ENCODE results near the gene MAPRE2.
A peak's percentile ranks its signal among the peaks of the same experiment; 100 is the strongest.
"Not testable (repeated sequence)": the region's sequence is repeated elsewhere in the genome, so short reads cannot be mapped to it uniquely, and the experiment has no call there.

The MAPRE2 gene

DNA sequence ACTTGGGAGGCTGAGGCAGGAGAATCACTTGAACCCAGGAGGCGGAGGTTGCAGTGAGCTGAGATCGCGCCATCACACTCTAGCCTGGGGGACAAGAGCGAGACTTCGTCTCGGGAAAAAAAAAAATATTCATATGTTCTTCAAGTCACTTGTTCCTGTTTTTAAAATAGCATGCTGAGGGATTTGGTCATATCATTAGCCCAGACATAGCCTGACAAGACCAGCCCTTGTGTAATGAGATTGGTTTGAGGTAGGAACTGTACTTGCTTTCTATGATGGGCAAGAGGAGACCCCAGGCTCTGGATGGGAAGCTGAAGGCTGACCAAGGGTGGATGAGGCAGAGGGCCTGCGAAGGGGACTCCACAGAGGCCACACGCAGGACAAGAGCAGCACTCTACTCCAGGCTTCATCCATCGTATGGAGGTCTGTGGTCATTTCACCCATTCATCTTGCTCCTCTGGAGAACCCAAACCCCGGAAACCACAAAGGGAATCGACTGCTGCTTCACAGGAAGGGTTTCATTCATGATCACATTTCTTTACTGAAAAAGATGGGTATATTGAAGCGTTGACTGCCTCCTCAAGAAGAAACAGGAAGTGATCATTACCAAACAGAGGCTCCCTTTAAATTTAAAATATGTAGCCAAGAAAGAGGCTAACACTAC lies 112.5 kb downstream of the MAPRE2 start:
- DNase-seq (ENCODE audit: low read depth, low spot score) = no peak

DNA sequence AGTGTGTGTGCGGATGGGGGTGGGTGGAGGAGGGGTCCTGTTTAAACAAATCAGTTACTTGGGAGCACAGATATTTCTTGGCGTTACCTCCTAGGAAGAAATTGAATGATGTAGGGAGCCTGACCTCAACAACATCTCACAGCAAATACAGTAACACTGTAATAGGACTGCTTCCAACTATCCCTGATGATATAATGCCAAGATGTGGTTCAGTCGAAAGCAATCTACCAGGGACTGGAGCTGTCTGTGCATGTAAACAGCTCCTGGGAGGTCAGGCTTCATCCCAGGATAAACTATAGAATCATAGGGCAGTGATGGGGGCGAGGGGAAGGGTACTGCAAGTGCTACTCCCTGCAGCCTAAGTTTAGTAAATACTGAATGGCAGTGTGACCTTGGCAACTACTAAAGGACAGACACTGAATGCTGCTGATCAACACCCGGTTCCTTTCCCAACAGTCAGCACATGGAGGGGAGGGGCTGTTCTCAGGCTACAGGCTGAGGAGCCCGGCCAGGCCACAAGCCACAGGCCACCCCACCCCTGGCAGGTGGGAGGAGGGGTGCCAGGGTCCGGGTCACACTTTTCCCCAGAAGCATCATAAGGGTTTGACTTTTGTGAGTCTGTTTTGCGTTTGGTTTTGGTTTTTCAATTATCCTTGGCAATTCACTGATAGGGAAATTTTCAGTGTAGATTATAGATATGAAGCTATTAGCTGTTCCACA lies 114.3 kb downstream of the MAPRE2 start:
- peak; percentile 55 for DNase-seq (ENCODE audit: low read depth, low spot score)

DNA sequence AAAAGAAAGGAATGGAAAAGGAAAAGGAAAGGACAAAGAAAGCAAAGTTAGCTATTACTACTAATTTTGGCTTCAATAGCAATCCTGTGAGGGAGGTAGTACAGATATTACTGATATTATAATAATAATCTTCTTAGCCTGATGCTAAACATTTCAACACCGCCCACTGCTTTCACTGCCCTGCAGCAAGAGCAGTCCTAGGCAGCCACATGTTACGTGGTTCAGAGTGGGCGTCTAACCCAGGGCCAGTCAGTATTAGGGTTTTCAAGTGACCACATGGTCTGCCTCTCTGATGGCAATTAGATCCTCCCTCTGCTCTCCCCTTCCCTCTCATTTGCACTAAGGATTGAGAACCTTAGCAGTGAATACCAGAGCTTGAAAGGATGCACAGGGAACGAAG lies 116.0 kb downstream of the MAPRE2 start:
- DNase-seq (ENCODE audit: low read depth, low spot score) = no peak

DNA sequence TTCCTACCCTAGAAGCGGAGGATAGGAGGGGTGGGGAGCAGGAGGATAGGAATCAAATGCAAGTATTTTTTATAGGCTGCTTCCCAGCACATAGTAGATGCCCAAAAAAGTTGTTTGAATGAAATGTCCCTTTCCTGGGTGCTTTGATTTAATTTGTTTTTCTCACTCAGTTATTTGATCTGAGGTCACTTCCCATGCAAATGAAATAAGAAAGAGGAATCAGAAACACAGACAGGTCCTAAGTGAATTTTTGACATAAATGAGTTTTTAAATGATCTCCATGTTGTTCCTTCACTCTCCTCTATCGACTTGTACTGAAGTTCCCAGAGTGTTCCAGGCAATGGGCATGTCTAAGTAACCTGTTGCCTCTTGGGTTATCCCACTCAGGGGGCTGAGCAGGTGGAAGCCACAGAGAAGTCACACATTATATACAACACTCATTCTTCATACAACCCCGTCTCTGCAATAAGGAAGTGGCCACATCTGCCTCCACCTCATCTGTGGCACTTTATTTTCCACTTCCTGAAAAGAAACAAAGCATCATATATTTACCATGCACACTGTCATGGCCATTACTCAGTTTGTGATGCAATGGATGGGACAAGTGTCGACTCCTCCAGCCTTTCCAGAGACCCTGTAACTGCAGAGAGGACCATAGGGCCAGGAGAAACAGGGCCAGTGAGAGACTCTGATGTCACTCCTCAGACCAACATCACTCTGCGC lies 117.7 kb downstream of the MAPRE2 start:
- no peak for DNase-seq (ENCODE audit: low read depth, low spot score)

DNA sequence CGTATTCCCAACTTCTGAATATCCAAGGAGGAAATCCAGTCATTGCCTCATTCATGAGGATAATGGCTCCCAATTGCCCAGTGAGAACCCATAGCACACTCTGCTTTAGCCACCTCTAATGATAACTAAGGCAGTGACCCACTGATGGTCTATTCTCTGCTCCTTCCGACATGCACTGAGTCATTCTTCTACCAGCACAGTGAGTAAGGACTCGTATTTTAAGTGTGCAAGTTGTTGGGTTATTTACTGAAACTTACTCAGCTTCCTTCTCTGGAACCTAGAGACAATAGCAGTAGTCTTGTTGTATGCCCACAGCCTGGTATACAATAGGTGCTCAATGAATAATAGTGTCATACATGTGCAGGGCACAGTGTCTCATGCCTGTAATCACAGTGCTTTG lies 118.6 kb downstream of the MAPRE2 start:
- DNase-seq (ENCODE audit: low read depth, low spot score) = no peak

DNA sequence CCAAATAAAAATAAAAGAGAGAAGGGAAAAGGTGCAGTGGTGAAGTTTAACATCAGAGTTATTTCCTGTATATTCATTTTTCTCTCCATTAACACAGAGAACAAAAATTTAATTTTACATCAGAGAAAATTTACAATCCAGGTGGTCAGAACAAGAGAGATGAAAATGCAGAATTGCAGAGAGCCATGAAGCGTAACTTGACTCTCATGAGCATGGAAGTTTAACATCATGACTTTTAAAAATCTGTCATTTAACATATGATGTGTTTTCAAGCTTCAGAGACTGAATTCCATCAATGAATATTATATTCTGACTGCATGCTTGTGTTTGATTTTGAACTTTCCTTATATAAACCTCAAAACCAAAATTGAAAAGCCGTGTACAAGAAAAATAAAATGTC lies 120.3 kb downstream of the MAPRE2 start:
- DNase-seq (ENCODE audit: low read depth, low spot score) = no peak

DNA sequence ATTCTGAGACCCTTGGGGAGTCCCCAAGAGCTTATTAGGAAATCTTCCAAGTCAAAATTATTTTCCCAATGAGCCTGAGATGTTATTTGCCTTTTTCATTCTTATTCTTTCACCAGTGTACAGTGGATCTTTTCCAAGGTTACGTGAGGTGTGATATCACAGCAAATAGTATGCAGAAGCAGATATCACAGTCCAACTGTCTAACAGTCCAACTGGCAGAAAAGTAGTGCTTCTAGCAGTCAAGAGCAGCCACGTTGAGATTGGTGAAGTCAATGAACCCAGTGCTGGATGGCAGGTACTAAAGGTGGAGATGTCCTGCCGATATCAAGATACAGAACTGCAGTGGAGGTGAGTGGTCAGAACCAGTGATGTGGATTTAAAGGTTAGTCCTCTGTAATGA lies 120.7 kb downstream of the MAPRE2 start:
- DNase-seq (ENCODE audit: low read depth, low spot score) = no peak

DNA sequence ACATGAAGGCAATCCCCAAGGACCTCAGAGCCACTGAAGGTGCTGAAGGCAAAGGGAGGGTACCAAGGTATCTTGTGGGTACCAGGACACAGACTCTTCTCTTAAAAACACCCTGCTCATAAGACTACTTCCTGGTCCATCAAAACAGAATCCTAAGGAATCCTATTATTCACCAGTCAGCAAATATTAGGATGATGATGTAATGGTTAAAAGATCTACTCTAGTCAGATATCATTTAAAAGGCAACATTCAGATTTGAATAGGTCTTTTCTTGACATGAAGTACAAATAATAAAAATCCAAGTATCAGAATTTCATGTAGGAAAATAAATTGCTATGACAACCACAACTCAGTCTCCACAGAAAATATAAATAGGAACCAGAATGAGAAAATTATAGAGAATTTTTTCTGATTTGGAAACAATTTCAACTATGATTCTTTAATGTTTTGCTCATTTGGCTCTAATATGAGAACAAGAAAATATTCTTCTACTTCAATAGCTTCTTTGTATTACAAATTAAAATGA lies 121.9 kb downstream of the MAPRE2 start:
- peak; percentile 7 for DNase-seq (ENCODE audit: low read depth, low spot score)

DNA sequence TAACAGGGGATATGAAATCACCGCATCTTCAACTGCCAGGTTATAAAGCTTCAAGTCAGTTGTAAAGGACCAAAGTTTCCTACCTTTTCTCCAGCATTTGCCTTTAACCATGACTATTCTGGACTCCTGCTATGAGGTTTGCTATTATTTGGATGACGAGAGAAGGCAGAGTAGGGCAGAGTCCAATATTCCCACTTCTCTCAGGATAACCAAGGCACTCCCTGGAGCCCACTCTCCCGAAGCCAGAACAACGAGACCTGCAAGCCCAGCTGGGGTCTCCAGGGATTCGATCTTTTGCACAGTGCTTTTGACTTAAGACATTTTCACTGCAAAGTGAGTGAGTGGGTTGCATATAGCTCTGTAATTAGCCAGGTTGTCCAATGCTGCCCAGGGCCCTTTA lies 122.5 kb downstream of the MAPRE2 start:
- no peak for DNase-seq (ENCODE audit: low read depth, low spot score)

DNA sequence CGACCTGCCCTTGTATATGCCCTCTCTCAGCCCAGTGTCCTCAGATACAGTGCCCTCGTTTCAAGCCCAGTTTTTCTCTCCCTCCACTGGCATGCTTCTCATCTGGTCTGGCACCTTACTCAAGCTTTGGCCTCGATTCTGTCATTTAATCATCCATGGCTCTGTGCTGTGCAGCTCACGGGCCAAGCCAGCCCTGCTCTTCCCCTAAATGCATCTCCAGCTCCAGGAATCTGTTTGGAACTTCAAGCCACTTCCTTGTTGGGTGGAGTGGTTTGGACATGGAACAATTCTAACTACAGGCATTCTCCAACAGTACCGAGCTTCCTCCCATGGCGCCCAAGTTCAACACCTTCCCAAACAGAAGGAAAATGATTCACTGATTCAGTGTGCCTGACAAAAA lies 122.9 kb downstream of the MAPRE2 start:
- DNase-seq (ENCODE audit: low read depth, low spot score) = no peak

DNA sequence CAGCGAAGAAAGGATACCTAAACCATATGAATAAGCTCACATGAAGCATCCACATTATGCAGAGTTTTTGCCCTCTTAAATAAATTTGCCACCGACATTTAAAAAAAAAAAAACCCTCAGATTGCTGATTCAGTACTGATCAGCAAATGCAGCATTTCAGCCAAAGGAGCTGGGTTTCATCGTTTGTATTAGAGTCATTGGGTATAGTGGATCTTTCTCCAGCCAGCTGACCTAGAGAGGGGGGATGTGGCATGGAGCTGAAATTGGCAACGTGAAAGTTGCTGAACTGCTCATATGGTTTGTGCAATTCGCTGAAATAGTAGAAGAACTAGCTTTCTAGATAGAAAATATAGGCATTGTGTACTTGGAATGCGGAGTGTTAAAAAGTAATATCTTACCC lies 126.1 kb downstream of the MAPRE2 start:
- no peak for DNase-seq (ENCODE audit: low read depth, low spot score)

DNA sequence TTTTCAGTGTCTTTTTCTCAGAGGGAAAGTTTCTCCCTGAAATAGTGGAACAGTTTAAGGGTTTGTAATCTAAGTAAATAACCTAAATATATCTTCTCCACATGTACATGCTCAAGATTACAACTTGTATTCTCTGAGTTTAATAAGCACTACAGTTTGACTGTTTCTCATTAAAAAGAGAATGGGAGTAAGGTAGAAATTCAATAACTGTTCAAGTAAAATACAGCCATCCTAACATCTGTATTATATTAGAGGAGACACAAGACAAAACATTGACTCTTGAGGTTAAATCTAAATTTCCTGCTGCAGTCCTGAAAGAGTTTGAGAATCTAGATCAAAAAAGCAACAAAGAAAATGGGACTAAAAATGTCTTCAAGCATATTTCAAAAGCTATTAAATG lies 126.6 kb downstream of the MAPRE2 start:
- DNase-seq (ENCODE audit: low read depth, low spot score) = no peak

DNA sequence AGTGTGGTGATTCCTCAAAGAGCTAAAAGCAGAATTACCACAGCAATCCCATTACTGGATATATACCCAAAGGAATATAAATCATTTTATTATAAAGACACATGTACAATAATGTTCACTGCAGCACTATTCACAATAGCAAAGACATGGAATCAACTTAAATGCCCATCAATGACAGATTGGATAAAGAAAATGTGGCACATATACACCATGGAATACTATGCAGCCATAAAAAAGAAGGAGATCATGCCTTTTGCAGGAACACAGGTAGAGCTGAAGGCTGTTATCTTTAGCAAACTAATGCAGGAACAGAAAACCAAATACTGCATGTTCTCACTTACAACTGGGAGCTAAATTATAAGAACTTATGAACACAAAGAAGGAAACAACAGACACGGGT lies 129.1 kb downstream of the MAPRE2 start:
- DNase-seq (ENCODE audit: low read depth, low spot score) = not testable (repeated sequence)

DNA sequence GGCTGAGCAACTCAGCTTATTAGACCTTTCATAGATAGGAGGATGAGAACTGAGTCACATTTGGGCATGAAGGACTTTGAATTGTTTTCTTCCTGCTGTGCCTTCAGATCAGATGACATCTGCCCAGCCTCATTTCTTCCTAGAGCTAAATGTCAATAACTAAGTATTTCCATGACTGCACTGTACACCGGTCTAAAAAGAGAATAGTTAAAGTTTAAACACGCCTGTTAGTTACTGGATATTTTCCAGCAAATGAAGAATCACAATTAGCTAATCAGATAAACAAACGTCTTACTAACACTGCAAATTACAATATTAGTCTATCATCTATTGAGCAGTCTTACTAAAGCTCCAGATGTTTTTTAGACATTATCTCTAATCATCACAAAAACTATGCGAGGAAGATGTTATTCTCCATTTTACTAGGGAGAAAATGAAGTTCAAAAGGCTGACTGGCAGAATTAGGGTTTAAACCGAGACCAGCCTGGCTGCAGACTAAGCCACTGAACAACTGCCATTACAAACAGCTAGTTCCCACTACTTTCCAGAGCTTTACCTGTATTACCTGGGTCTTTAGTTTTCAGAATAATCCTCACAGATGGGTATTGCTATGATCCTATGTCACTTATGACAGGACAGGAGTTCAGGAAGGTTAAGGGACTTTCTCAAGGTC lies 130.2 kb downstream of the MAPRE2 start:
- no peak for DNase-seq (ENCODE audit: low read depth, low spot score)

DNA sequence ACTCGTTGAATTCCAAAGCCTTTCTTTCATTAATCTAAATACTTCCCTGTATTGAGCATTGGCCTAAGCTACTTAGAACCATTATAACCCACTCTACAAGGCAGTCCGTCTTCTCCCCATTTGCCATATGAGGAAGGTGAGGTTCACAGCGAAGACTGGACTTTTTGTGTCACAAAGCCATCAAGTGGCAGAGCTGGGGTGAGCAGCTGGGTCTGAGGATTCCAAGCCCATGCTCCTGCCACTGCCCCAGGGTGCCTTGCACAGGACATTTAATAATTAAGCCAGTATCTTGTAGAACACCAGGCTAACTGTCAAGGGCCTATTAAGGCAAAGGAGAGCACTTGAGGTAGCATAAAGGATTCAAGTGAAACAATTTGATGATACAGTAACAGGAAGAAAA lies 130.8 kb downstream of the MAPRE2 start:
- DNase-seq (ENCODE audit: low read depth, low spot score) = no peak

DNA sequence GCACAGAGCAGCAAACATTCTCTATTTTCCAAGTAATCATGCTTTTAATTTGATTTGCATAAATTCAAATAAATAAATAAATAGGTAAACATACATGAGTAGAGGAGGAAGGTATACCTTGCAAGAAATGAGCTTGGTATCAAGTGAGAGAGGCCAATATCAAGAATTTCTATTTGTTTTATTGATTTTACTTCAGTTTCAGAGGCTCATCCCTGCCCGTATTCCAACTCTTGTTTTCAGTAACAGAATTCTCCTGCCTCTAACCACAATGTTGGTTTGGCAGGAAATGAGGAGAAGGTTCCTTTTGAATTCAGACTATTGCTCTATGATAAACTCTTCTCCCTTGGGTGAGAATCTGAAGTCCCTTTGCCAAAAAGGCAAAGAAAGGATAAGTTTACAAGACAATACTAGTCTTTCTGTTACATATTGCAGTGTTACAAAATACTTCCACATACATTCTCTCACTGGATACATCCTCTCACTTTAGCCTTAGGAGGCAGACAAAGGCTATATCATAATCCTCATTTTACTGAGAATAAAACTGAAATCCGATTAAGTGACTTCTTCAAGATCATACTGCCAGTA lies 131.3 kb downstream of the MAPRE2 start:
- DNase-seq (ENCODE audit: low read depth, low spot score) = peak; percentile 23

DNA sequence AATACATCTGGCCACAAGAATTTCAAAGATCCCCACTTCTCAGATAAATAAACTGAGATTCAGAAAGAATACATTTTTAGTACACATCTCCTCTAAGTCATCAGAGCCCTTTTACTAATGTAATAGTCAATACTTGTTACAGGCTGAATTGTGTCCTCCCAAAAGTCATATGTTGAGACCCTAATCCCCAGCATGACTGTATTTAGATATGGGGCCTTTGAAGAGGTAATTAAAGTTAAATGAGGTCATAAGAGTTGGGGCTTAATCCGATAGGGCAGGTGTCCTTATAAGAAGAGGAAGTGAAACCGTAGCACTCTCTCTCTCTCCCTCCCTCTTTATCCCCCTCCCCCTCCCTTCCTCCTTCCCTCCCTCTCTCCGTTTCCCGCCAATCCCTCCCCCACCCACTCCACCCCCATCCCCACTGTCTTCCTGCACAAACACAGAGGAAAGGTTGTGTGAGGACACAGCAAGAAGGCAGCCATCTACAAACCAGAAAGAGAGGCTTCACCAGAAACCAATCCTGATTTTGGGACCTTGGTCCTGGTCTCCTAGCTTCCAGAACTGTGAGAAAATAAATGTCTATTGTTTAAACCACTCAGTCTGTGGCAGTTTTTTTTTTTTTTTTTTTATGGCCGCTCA lies 133.0 kb downstream of the MAPRE2 start:
- no peak for DNase-seq (ENCODE audit: low read depth, low spot score)

DNA sequence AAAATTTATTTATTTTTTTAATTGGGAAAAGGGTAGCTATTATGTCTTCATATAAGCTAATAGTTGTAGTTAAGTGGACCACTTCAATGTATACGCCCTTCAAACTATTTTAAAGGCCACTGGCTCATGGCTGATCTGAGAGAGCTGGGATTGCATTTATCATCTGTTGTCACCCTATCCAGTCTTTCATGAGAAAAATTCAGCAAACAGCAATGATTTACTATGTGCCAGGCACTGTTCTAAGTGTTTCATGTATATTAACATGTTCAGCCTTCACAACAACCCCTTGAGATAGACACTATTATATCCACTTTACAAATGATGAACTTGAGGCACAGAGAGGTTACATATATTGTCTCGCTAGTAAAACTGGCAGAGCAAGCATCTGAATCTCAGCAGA lies 133.5 kb downstream of the MAPRE2 start:
- no peak for DNase-seq (ENCODE audit: low read depth, low spot score)

DNA sequence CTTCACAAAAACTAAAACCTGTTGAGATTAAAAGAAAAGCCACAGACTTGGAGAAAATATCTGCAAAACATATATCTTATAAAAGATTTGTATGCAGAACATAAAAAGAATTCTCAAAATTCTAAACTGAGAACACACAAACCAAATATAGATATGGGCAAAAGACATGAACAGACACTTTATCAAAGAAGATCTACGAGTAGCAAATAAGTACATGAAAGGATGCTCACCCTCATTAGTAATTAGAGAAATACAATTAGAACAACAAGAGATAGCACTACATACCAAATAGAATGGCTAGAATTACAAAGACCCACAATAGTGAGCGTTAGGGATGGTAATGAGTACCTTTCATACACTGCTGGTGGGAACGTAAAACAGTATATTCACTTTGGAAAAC lies 135.7 kb downstream of the MAPRE2 start:
- DNase-seq (ENCODE audit: low read depth, low spot score) = no peak

DNA sequence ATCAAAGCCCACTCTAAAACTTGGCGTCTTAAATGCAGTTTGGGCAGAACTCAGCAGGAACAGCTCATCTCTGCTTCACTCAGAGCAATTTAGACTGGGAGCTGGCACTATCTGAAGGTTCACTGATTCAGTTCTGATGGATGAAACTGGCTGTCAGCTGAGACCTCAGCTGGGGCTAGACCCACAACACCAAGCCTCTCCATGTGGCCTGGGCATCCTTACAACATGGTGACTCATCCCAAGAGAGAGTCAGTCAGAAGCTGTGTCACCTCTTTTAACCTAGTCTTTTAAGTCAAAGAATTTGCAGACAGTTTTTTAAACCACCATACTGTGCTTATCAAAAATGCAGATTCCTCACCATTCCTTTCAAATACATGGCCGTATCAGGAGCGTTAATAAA lies 137.0 kb downstream of the MAPRE2 start:
- DNase-seq (ENCODE audit: low read depth, low spot score) = peak; percentile 83

DNA sequence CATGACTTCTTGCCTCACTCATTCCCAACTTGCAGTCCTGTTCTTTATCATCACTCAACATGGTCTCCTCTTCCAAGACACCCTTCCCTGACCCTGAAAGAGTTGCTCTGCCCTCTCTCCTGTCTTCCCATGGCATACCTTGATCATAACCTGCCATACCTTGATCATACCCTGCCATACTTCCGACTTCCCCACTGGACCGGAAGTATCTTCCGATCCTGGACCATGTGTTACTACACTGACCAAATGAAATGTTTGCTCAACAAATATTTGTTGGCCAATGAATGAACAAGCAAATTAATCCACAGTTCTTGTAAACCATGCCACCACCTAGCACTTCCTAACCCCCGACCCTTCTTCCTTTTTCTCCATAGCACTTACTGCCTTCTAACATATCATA lies 138.7 kb downstream of the MAPRE2 start:
- DNase-seq (ENCODE audit: low read depth, low spot score) = no peak
